ENCODE data around the gene SH3RF3.
"Not testable (repeated sequence)": the region's sequence is repeated elsewhere in the genome, so short reads cannot be mapped to it uniquely, and the experiment has no call there.

The SH3RF3 gene

DNA sequence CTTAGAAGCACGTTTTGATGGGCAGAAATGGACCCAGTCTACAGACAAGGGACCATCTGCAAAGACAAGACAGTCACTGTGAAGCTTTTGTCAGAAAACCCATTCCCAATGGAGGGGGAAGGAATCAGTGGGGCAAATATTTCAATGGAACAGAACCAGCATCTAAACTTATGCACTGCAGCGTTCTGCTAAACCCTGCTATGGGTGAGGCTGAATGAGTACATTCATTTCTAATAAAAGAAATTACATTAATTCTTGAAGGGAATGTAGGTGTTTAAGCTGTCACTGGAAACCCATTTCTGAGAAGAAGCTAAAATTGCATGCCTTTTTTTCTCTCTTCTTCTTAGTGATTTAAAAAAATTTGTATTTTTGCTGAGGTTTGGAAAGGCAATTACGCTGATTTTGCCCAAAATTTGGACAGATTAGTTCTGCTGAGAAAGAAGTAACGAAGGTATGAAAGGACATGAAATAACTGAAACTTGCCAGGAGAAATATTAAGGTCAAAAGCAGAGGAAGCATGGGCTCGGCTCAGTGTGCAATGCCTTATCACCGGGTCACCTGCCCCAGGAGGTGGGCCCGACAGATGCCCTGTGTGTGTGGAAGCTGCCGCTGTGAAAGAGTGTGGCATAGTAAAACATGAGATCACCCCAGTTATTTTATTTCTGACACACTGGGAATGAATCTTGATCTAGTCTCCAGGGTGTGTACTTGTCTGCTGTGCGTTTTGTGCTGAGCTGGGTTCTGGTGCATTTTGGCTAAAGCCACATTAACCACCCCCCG is 24.2 kb downstream of the SH3RF3 start:
- no peak overlapping the region for H3K27ac ChIP-seq
- no peak overlapping the region for H3K4me3 ChIP-seq

DNA sequence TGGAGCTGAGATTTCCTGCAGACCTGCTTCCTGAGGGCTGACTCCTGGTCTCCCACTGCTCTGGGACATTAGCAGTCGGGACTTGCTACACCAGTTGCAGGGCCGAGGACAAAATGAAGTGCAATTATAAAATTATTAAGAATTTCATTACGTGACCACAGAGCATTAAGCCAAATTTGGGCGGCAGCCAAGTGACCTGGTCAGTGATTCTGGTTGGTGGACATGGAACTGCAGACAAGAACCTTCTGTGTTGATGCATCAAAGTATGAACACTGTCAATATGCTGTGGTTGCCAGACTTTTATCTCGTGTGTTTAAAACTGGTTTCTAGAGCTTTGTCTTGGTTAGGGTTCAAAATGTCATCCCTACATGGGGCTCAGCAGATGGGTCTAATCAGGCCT is 24.8 kb downstream of the SH3RF3 start:
- Histone ChIP-seq H3K27ac (no peak overlapping the region), H3K4me3 (no peak overlapping the region)

- Histone ChIP-seq H3K27ac (no peak overlapping the region), H3K4me3 (no peak overlapping the region)
These were observed 25.2 kb downstream of the SH3RF3 start for GRCh38 chr2:109154226-109154625.

- no peak overlapping the region for H3K27ac ChIP-seq
These were observed 26.8 kb downstream of the SH3RF3 start for GRCh38 chr2:109155553-109156451.

DNA sequence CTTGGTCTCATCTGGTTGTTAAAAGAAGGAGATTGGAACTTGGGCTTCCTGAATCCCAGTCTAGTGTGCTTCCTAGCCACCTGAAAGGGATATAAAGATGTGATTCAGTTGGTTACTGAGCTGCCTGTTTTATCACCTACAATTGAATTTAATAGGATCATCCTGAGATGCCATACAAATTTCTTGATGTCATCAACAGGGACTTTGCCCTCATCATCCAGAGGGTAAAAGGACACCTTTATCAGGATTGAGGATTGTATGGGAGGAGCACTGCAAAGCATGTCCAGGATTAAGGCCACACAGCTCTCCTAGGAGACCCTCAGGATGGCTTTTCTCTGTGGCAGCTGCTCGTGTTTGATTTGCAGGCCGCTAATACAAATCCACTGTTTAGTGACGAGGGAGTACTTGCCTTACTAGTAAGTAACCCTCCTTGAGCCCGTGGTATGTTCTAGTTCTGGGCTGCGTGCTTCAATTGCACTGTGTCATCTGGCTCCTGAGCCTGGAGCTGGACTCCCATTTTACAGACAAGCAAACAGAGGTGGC is 28.6 kb downstream of the SH3RF3 start:
- no peak overlapping the region for H3K4me3 ChIP-seq
- no peak overlapping the region for H3K27ac ChIP-seq

More at GRCh38 chr2:109155553-109156451, 26.8 kb downstream of the SH3RF3 start:
- H3K4me3 ChIP-seq = no peak overlapping the region

GRCh38 chr2:109158237-109158636 is 29.2 kb downstream of the SH3RF3 start:
- no peak overlapping the region for H3K4me3 ChIP-seq
- H3K27ac ChIP-seq = no peak overlapping the region

DNA sequence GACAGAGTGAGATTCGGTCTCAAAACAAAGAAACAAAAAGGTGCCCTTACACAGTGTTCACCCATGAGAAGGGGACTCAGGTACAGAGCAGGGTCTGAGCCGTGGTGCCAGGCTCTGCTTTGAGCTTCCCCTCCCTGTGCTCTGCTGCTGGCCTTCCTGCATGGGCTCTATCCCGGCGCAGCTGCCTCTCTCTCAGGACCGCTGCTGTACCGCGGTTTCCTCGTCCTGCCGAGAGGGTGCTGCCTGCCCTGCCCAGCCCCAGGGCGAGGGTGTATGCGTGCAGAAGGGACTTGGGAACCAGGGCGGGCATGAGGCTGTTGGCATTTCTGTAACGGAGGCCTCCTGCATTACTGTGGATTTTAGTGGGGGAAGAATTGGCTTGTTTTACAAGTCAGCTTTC is 30.1 kb downstream of the SH3RF3 start:
- no peak overlapping the region for H3K27ac ChIP-seq
- no peak overlapping the region for H3K4me3 ChIP-seq

GRCh38 chr2:109160714-109161440 is 31.9 kb downstream of the SH3RF3 start:
- no peak overlapping the region for H3K4me3 ChIP-seq
- H3K27ac ChIP-seq = no peak overlapping the region

- H3K27ac ChIP-seq, H3K4me3 ChIP-seq: not testable (repeated sequence)
These were observed 33.4 kb downstream of the SH3RF3 start for GRCh38 chr2:109162367-109162766.

- Histone ChIP-seq H3K4me3 (no peak overlapping the region), H3K27ac (no peak overlapping the region)
These were observed 34.0 kb downstream of the SH3RF3 start for GRCh38 chr2:109162999-109163398.

DNA sequence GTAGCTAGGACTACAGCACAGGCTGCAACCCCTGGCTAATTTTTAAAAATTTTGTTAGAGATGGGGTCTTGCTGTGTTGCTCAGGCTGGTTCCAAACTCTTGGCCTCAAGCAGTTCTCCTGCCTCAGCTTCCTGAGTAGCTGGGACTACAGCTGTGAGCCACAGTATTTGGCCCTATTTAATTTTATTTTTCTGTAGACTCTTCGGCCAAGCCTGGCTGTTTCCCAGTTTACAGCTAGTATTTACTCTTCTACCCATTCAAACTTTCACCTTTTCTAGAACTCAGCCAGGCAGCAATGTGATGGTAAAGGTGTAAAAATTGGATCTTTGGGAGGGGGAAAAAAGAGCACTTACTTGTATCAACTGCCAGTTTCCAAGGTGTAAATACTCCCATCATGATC is 35.3 kb downstream of the SH3RF3 start:
- Histone ChIP-seq H3K27ac (peak overlapping the region in 11 of 21 experiments; percentile 0 to 82 (median 49)), H3K4me3 (no peak overlapping the region)

GRCh38 chr2:109164739-109165221 is 35.8 kb downstream of the SH3RF3 start:
- Histone ChIP-seq H3K4me3 (no peak overlapping the region), H3K27ac (peak overlapping the region in 11 of 21 experiments; percentile 0 to 82 (median 49))

DNA sequence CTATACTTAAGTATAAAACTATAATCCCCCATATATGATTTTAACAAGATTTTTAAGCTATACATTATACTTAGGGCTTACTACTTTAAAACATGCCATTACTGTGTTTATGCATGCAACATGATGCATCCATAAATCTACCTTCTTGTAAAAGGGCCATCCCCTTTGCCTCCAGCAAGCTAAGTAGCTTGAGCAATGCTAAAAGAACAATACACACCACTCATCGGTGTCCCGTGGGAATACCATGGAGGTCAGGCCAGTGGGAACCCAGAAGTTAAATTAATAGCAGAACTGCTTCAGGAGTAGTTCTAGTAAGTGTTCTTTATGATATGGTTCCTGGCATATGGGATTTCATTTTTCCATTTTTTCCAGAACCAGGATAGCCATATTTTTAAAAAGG is 37.8 kb downstream of the SH3RF3 start:
- Histone ChIP-seq H3K27ac (peak overlapping the region in 1 of 21 experiments; percentile 16), H3K4me3 (no peak overlapping the region)

DNA sequence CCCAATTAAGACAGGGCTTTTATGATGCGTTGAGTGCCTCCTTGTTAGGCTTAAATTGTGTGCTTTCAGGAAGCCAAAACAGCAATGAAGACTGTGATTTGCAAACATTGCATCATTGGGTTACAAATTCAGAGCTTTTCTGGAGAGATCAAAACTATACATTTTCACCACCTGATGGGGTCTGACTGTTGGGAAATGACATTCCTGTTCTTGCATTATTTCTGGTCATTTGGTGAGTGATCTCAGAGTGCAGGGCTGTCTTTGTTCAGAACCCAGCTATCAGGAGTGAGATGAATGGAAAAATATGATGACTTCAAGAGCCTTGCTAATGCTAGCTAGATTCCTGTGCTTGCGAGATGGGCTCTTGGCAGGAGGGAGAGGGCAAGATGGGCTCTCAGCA is 39.1 kb downstream of the SH3RF3 start:
- no peak overlapping the region for H3K4me3 ChIP-seq
- no peak overlapping the region for H3K27ac ChIP-seq

DNA sequence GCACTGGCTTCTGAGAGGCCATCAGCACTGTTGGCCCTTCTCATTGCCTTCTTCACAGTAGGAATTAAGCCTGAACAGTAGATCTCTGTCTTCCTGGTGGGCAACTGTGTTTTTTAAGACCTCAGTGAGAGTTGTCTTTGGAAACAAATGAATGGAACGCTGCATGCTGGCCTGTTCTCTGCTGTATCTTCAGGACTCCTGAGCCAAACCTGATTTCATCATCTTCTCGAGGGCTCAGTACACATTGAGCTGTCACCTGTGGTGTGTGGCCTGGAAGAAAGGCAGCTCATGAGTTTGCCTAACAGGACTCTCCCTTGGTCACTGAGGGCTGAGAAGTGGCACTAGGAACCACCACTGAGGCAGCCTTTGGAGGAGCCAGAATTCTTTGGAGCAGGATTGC is 39.7 kb downstream of the SH3RF3 start:
- Histone ChIP-seq H3K4me3 (no peak overlapping the region), H3K27ac (no peak overlapping the region)

DNA sequence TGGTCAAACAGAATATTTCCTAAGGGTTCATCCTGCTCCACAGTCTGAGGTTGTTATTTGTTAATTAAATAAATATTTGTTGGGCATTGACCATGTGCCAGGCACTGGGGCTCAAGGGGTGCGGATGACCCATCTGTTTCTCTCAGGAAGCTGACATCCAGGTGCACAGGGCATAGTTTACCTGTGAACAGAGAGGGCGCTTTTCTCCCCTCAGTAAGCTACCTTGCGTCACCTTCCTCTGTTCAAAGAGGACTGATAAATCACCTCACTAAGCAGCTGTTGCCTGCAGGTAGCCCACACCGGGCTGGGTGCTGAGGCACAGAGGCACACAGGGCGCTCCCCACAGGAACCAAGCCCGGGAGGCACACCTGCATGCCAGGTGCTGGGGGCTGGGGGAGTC is 41.6 kb downstream of the SH3RF3 start:
- peak overlapping the region in 6 of 21 experiments; percentile 56 to 81 (median 76) for H3K27ac ChIP-seq
- no peak overlapping the region for H3K4me3 ChIP-seq

DNA sequence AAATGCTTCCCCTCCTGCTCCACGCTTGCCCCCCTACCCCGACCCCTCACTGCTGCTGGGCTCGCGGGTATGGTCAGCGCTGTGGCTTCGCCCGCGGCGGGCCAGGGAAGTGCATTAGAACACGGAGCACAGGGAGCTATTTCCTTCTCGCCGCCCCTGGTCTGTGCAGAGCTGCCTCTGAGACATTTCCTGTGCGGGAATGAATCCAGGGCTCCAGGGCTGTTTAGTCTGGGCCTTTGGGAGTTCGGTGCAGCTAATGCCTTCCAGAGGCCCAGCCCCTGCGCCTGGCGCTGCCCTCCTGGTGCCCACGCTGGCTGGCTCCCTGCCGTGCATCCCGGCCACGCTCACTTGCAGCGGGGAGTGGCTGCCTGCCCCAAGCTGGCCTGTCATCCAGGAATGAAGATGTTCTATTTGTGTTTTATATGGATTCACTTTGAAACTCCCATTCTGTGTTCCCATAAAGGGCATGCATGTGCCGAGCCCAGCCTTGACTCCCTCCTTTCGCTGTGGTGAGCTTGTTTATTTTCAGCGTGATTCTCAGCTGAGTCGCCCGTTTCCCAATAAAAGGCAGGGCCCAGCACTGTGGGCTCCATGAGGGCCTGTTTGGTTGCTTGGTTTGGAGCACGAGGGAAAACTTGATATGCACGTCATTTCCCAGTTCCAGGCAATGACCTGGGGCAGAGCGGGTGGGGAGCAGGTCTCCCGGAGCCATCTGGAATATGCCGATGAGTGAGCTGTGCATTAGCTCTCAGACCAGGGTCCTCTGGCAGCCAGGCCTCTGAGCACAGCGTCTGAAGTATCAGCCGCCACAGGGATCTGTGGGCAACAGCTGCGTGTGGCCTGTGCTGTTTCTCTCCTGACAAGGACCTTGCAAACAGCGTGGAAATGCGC is 42.7 kb downstream of the SH3RF3 start:
- peak overlapping the region in 18 of 21 experiments; percentile 22 to 81 (median 63) for H3K27ac ChIP-seq
- no peak overlapping the region for H3K4me3 ChIP-seq

GRCh38 chr2:109172556-109173105 is 43.6 kb downstream of the SH3RF3 start:
- Histone ChIP-seq H3K4me3 (no peak overlapping the region), H3K27ac (peak overlapping the region in 15 of 21 experiments; percentile 30 to 81 (median 64))

All from skin epidermis (tissue), 12 donors.